ENCODE measurements around the gene OR7D2.

The OR7D2 gene

DNA sequence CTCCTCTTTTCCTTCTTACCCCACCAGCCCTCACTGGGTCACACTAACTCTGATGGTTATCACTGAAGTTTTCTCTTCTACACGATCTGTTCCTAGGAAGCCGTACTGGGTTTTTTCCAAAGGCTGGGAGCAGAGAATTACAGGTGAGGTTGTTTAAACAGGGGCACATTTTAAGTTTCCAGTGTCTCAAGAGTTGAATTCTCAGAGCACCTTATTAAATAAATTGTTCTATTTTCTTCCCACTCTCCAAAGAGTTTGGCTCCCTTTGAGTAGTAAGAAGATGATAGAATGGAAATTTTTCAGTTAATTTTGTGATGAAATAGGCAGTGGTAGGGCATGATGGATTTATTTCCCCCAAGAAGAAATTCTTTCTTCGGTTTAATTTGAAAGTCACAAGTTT lies 40.7 kb downstream of the OR7D2 start, which contains the start of gene OR7D4:
Gene OR7D4, minus strand, starts transcription at position 101 of the 400 bp plus-strand sequence. CDS start 4,752 bp downstream, outside the sequence.
- DNase-seq = no peak

All from stimulated activated CD4-positive, alpha-beta T cell treated with anti-CD3 and anti-CD28 coated beads, Interleukin-4, amount 100 ng/mL, for 1 hour (primary cell).